Mononuclear cell (primary cell): Measurements from ENCODE around the gene DYNC1LI1. TPM values are rescaled to one million over a fixed set of nuclear protein-coding genes. Genes with fewer than 3 reads are reported as not detected.

ENCODE experiments used
- total RNA-seq: library from RNA; depleted of rRNA; stranded (reverse); fragments of >200 nt; gene quantifications from one replicate; pipeline ENCODE4 v1.2.3, GENCODE V29; 2012

Gene DYNC1LI1
- total RNA-seq, 1 donor, result 43.3 TPM

Other genes with a start within 250 kb of the DYNC1LI1 start
- gene CMTM7, start 179.0 kb downstream of the DYNC1LI1 start, total RNA-seq, result 17.0 TPM
- 155 TPM for gene CMTM6, start 68.0 kb downstream of the DYNC1LI1 start, total RNA-seq
- gene CNOT10, start 114.3 kb upstream of the DYNC1LI1 start, total RNA-seq, result 33.1 TPM
- 0.10 TPM for gene TRIM71, start 247.1 kb upstream of the DYNC1LI1 start, total RNA-seq